Hematopoietic multipotent progenitor cell treated with erythropoietin and hydrocortisone succinate and interleukin-3 and kit ligand, for 8 days (in vitro differentiated cells): ENCODE data around the gene F10.
"Not testable (repeated sequence)": the region's sequence is repeated elsewhere in the genome, so short reads cannot be mapped to it uniquely, and the experiment has no call there.

Experiments
- DNase-seq: peaks from one replicate; pipeline ENCODE4 v3.0.0-alpha.2; 2015

The F10 gene

GRCh38 chr13:113155201-113155600, 32.6 kb downstream of the F10 start:
- DNase-seq = peak; percentile 44

GRCh38 chr13:113155982-113156655, 33.5 kb downstream of the F10 start:
- DNase-seq = no peak

GRCh38 chr13:113157206-113157928, 34.8 kb downstream of the F10 start:
- DNase-seq = no peak

GRCh38 chr13:113157929-113158747, 35.5 kb downstream of the F10 start, which contains the start of gene PROZ:
TSS of gene PROZ (plus strand) at chr13:113158648. CDS start at chr13:113158661, 13 bp downstream.
- no peak for DNase-seq

- no peak for DNase-seq
Observed at GRCh38 chr13:113158946-113159345, 36.3 kb downstream of the F10 start.

- no peak for DNase-seq
Observed at GRCh38 chr13:113159701-113160100, 37.1 kb downstream of the F10 start.

GRCh38 chr13:113160983-113161382, 38.4 kb downstream of the F10 start:
- no peak for DNase-seq

GRCh38 chr13:113161433-113161832, 38.8 kb downstream of the F10 start:
- DNase-seq = no peak

- DNase-seq = not testable (repeated sequence)
Observed at GRCh38 chr13:113161975-113162374, 39.4 kb downstream of the F10 start.

GRCh38 chr13:113162783-113163685, 40.4 kb downstream of the F10 start:
- no peak for DNase-seq

- no peak for DNase-seq
Observed at GRCh38 chr13:113164492-113164891, 41.9 kb downstream of the F10 start.

- DNase-seq = no peak
Observed at GRCh38 chr13:113166266-113166665, 43.7 kb downstream of the F10 start.

- DNase-seq = no peak
Observed at GRCh38 chr13:113166681-113167080, 44.1 kb downstream of the F10 start.

- no peak for DNase-seq
Observed at GRCh38 chr13:113167155-113167554, 44.6 kb downstream of the F10 start.

GRCh38 chr13:113167575-113167974, 45.0 kb downstream of the F10 start:
- no peak for DNase-seq

GRCh38 chr13:113168211-113168610, 45.6 kb downstream of the F10 start:
- DNase-seq = no peak

- no peak for DNase-seq
Observed at GRCh38 chr13:113169277-113170272, 47.0 kb downstream of the F10 start.

GRCh38 chr13:113170511-113170910, 47.9 kb downstream of the F10 start:
- no peak for DNase-seq

GRCh38 chr13:113171250-113172125, 48.9 kb downstream of the F10 start:
- DNase-seq = no peak

GRCh38 chr13:113172419-113172926, 49.9 kb downstream of the F10 start:
- DNase-seq = no peak
